ENCODE results near the gene PARVA.

- TF ChIP-seq, protein P1, sequence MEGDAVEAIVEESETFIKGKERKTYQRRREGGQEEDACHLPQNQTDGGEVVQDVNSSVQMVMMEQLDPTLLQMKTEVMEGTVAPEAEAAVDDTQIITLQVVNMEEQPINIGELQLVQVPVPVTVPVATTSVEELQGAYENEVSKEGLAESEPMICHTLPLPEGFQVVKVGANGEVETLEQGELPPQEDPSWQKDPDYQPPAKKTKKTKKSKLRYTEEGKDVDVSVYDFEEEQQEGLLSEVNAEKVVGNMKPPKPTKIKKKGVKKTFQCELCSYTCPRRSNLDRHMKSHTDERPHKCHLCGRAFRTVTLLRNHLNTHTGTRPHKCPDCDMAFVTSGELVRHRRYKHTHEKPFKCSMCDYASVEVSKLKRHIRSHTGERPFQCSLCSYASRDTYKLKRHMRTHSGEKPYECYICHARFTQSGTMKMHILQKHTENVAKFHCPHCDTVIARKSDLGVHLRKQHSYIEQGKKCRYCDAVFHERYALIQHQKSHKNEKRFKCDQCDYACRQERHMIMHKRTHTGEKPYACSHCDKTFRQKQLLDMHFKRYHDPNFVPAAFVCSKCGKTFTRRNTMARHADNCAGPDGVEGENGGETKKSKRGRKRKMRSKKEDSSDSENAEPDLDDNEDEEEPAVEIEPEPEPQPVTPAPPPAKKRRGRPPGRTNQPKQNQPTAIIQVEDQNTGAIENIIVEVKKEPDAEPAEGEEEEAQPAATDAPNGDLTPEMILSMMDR (IDR thresholded peaks at IDR 0.05), result no peak
- TF ChIP-seq POLR2A (IDR thresholded peaks at IDR 0.05) (no peak), EP300 (IDR thresholded peaks at IDR 0.05) (no peak)
Observed at GRCh38 chr11:12506404-12506921, 129.1 kb downstream of the PARVA start.
